UCSD-AML1 (cell line): ENCODE results near the gene AADAT.
A peak's percentile ranks its signal among the peaks of the same experiment; 100 is the strongest.
"Not testable (repeated sequence)": the region's sequence is repeated elsewhere in the genome, so short reads cannot be mapped to it uniquely, and the experiment has no call there.

Source experiments
- DNase-seq: peaks from one replicate; lab custom pipeline; 2025; ENCODE audit not compliant: unreplicated experiment; lab: John Stamatoyannopoulos, UW

Gene AADAT

DNA sequence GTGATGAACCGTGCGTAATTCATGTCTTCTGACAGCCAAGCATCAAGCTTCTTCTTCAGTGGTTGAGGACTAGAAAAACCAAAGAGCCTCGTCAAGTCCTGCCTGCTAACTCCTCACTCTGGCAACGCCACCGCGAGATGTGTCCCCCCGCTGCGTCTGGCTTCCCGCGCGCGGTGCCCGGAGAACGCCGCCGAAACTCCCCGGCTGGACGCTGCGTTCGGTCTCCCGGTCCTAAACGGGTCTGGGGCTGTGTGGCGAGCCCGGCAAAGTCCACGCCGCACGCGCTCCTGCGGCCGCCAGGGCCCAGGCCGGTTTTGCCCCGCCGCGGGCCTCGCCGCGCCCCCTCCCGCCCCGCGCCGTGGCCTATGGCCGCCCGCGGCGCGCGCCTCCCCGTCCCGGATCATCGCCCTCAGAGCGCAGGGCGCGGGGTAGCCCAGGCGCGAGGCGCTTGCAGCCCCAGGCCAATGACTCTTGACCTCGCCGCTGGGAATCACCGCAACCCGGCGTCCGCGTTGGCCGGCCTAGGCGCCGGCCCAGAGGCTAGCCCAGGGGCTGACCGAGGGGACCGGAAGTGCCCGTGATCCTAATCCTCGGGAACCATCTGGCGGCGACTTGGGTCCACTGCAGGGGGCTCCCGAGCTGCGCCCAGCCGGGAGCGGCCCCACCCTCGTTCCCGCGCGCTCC is at the start of gene AADAT:
TSS of gene AADAT (minus strand) at position 289 of the 684 bp plus-strand sequence. CDS start at position 23, 266 bp downstream.
- peak; percentile 79 for DNase-seq

DNA sequence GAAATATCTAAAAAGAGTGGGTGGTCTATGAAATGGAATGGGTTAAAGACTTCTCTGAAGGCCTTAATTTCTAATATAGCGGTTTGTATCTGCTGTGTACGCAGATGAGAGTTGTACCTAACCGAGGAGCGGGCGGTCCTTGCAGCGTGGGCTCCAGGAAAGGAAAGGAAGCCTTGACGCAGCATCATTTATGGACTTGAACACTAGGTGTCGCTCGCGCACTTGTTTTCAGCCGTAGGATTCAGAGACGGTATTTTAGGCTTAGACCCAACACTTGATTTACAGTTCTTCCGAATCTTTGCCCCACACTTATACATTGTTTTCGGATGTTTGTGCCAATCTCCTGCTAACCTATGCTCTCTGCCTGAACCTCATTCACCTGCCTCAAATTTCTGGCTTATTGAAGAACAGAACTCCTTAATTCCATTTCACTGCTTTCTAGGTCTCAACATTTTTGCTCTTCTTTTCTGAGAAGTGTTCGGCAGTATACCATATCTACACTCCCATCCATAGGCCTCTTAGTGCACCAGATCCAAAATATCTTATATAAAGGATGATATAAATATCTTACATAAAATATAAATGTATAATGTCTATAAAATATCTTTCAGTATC is 48.9 kb upstream of the AADAT start:
- DNase-seq, result peak; percentile 76

- DNase-seq, result no peak
These were observed 48.2 kb upstream of the AADAT start for GRCh38 chr4:170137927-170138326.

DNA sequence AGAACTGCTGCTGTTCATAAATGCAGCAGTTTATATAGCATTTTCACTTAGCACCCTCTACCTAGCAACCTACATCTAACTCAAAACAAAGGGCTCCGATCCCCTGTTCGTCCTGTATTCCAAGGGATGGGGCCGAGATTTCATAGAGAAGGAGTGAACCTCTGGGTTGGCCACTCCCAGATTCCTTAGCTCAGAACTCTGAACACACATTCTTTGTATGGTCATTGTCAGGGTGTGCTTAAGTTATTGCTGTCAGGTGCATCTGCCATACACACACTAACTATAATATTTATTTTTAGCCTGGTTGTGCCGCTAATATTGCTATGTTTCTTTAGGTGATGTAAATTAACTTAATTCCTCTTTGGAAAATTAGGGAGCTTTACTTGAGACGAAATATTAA is 47.7 kb upstream of the AADAT start:
- no peak for DNase-seq

GRCh38 chr4:170134821-170135220 is 45.1 kb upstream of the AADAT start:
- DNase-seq, result no peak

GRCh38 chr4:170128219-170128804 is 38.6 kb upstream of the AADAT start:
- no peak for DNase-seq

GRCh38 chr4:170127758-170128157 is 38.0 kb upstream of the AADAT start:
- no peak for DNase-seq

DNA sequence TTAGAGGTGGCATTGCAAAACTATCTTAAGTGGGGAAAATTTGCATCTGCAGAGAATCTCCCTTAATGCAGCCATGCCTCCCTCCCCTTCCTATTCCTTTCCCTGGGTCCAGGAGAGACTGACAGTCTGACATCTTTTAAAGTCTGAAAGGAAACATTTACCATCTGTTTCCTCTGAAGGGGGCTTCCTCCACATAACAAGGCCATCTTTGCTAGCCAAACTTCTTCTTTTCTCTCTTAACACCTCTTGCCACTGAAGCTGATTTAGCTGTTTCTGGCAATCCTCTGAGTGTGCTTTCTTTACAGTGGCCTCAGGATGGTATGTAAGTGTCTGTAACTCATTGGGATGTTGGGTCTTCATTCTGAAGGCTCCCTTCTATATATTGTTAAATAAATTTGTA is 34.6 kb upstream of the AADAT start:
- peak; percentile 20 for DNase-seq

DNA sequence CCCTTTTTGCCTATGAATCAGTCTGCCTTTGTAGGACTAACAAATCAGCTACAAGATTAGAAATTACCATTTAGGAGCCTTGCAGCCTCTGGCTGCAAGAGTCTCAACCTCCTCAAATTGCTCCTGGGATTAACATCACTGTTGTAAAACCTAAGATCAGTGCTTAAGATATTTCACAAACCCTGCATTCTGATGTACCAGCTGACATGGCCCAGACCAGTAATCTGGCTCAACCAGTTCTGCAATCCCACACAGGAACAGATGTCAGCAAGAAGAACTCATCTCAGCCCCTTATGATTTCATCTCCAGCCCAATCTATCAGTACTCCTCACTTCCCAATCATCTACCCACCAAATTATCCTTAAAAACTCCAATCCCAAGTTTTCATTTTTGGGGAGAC is 32.5 kb upstream of the AADAT start:
- DNase-seq, result no peak

- no peak for DNase-seq
These were observed 24.9 kb upstream of the AADAT start for GRCh38 chr4:170114636-170115035.

GRCh38 chr4:170114183-170114582 is 24.4 kb upstream of the AADAT start:
- DNase-seq, result not testable (repeated sequence)

DNA sequence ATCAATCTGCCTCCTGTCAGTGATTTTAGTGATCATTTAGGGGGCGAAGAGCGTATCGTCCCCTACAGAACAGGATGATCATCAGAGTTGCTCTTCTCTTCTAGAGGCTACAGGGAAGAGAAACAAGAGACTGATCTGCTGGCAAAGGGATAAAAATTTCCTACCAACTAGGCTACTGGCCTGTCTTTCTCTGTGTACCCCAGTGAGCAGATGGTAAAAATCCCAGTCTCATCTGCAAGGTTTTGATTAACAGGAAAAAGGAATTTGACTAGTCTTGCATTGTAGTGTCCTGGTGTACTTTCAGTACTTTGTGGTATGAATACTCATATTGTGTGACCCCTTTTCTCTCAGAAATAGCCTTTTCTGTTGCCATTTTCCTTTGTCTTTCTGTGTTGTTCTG is 21.8 kb upstream of the AADAT start:
- no peak for DNase-seq

GRCh38 chr4:170111085-170111484 is 21.3 kb upstream of the AADAT start:
- no peak for DNase-seq

DNA sequence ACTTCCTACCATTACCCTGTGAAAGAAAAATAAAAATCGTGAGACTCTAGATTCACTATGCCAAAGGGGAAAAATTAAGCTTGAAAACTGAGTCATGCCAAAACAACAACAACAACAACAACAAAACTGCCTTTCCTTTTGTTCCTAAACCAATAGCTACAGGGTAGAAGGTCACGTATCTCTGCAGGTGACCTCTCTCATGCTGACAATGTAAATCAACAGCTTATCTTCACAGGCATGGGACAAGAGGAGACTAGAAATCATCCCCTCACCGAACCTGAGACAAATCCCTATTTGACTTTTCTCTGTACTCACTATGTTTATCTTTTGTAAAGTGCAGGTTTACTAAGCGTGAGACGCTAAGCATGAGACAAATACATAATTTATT is 20.5 kb upstream of the AADAT start:
- no peak for DNase-seq

GRCh38 chr4:170109586-170110284 is 20.0 kb upstream of the AADAT start:
- no peak for DNase-seq

DNA sequence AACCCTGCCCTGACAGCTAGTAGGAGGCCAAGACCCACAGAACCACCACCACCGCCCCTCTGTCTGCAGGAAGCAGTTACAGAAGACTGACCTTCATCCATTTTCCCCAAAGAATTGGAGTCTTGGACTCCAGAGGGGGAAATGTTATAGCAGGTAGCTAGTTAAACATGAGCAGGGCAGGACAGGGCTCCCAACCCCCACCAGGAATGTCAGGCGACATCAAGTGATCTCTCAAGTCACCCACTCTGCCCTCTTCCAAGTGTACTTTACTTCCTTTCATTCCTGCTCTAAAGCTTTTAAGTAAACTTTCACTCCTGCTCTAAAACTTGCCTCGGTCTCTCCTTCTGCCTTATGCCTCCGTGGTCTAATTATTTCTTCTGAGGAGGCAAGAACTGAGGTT is 17.1 kb upstream of the AADAT start:
- no peak for DNase-seq

DNA sequence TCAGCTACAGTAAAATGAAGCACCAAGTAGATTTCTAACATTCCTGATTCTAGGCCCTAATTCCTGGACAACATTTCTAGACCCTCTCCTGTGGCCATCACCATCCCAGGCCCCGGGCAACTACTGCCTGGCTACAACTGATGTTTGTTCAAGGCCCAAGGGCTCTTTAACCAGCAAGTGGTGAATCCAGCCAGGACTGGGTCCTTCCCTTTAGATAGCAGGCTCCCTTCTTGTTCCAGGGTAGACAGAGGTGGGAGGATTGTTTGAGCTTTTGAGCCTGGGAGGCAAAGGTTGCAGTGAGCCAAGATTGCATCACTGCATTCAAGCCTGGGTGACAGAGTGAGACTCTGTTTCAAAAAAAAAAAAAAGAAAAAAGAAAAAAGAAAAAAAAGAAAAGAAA is 12.7 kb upstream of the AADAT start:
- DNase-seq, result no peak

- DNase-seq, result not testable (repeated sequence)
These were observed 8.4 kb upstream of the AADAT start for GRCh38 chr4:170098171-170098570.

GRCh38 chr4:170097681-170098080 is 7.9 kb upstream of the AADAT start:
- DNase-seq, result no peak

DNA sequence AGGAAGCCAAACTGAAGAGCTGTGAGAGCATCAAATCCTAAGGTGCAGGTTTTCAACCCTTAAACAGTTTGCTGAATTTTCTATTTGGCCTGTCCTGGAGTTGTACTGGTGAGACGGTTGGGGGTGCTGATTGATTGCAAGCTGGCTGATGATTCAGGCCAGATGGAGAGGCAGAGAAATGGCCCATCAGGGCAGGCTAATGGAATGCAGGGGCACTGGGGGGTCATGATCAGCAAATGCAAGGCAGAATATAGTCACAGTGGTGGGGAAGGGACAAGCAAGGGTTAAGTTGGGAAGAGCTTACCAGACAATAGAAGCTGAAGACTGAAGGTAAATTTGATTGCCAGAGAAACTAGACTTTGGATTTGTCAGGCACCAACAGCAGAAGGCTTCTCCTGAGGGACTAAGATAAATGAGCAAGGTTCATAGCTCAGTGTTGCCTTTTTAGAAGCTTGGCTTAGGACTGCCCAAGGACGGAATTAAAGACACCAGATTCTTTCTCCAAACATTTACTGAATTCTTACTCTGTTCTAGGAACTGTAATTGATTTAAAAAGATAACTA is 4.3 kb upstream of the AADAT start:
- no peak for DNase-seq

DNA sequence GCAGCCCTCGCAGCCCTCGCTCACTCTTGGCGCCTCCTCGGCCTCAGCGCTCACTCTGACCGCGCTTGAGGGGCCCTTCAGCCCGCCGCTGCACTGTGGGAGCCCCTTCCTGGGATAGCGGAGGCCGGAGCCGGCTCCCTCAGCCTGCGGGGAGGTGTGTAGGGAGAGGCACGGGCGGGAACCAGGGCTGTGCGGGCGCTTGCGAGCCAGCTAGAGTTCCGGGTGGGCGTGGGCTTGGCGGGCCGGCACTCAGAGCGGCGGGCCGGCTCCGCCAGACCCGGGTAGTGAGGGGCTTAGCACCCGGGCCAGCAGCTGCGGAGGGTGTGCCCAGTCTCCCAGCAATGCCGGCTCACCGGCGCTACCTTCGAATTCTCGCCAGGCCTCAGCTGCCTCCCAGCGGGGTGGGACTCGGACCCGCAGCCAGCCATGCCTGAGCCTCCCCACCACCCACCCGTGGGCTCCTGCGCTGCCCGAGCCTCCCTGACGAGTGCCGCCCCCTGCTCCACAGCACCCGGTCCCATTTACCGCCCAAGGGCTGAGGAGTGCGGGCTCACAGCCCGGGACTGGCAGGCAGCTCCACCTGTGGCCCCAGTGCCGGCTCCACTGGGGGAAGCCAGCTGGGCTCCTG is 1.4 kb upstream of the AADAT start:
- DNase-seq, result no peak
